PC-9 (cell line): ENCODE data around the gene AKR1B15. TPM values are rescaled to one million over a fixed set of nuclear protein-coding genes. Genes with fewer than 3 reads are reported as not detected.
A peak's percentile ranks its signal among the peaks of the same experiment; 100 is the strongest.

Source experiments
- BruUV-seq: library from RNA; stranded (reverse); fragments of 400-500 nt; replicated peaks from 2 replicates; lab custom pipeline; 2021; lab: Mats Ljungman, UMichigan
- CTCF ChIA-PET: fragments of 300-600 bp; sonication (Branson Sonifier 250); formaldehyde crosslinking; loops from one replicate; lab custom pipeline; 2022; ENCODE audit warnings: antibody characterized with exemption; lab: Charles Lee
- POLR2A ChIA-PET: fragments of 300-600 bp; sonication (Branson Sonifier 250); formaldehyde crosslinking; loops from one replicate; lab custom pipeline; 2022; ENCODE audit warnings: antibody characterized with exemption; ENCODE audit not compliant: unreplicated experiment; lab: Charles Lee
- DNase-seq, 2 experiments: peaks; one replicate each; pipeline versions ENCODE4 v3.0.0 to v3.0.0-alpha.2; 2015 to 2022; ENCODE audit warnings: mixed read lengths in 1 of 2
- H2AFZ ChIP-seq: fragments of 200-600 bp; sonication (generic); 2 replicates; pipeline ENCODE4 v1.8.1; 2017; ENCODE audit warnings: antibody characterized with exemption
- H3F3A ChIP-seq: fragments of 200-600 bp; sonication (generic); 2 replicates; pipeline ENCODE4 v1.8.1; 2017; ENCODE audit warnings: antibody characterized with exemption, mild to moderate bottlenecking, low read depth; ENCODE audit not compliant: insufficient read depth
- H3K27ac ChIP-seq: fragments of 200-600 bp; sonication (generic); 2 replicates; pipeline ENCODE4 v1.6.1; 2016; ENCODE audit warnings: mixed run types
- H3K27me3 ChIP-seq: fragments of 200-600 bp; sonication (generic); 2 replicates; pipeline ENCODE4 v1.6.1; 2016; ENCODE audit warnings: low read depth, mixed run types; ENCODE audit not compliant: insufficient read depth
- H3K36me3 ChIP-seq: fragments of 200-600 bp; sonication (generic); 2 replicates; pipeline ENCODE4 v1.6.1; 2016; ENCODE audit warnings: low read depth, mixed run types
- H3K4me1 ChIP-seq: fragments of 200-600 bp; sonication (generic); replicated peaks from 2 replicates; pipeline ENCODE4 v1.6.1; 2016; ENCODE audit warnings: mixed run types; ENCODE audit not compliant: insufficient read depth
- H3K4me2 ChIP-seq: fragments of 200-600 bp; sonication (generic); 2 replicates; pipeline ENCODE4 v1.6.1; 2017; ENCODE audit warnings: mixed run types
- H3K4me3 ChIP-seq: fragments of 200-600 bp; sonication (generic); 2 replicates; pipeline ENCODE4 v1.6.1; 2016; ENCODE audit warnings: mixed run types
- H3K79me2 ChIP-seq: fragments of 200-600 bp; sonication (generic); 2 replicates; pipeline ENCODE4 v1.6.1; 2017; ENCODE audit warnings: low read depth, mixed run types
- H3K9me2 ChIP-seq: fragments of 200-600 bp; sonication (generic); 2 replicates; pipeline ENCODE4 v1.8.1; 2017; ENCODE audit warnings: mild to moderate bottlenecking; ENCODE audit not compliant: insufficient read depth
- H3K9me3 ChIP-seq: fragments of 200-600 bp; sonication (generic); 2 replicates; pipeline ENCODE4 v1.8.1; 2016; ENCODE audit warnings: low read depth; ENCODE audit not compliant: insufficient read depth
- H4K20me1 ChIP-seq: fragments of 200-600 bp; sonication (generic); 2 replicates; pipeline ENCODE4 v1.8.1; 2017; ENCODE audit not compliant: insufficient read depth
- EZH2 ChIP-seq: fragments of 200-600 bp; sonication (generic); IDR thresholded peaks from 2 replicates; pipeline ENCODE4 v1.8.0; 2017; ENCODE audit warnings: antibody characterized with exemption, low read depth
- intact Hi-C: fragments of 100-400 bp; cut with micrococcal nuclease; formaldehyde crosslinking; loops from one replicate; pipeline ENCODE4 v1.10.0; 2022; ENCODE audit not compliant: unreplicated experiment
- total RNA-seq: library from RNA; stranded (reverse); gene quantifications from 2 replicates; pipeline ENCODE4 v1.2.3, GENCODE V29; 2021
- TF ChIP-seq, protein P1 (sequence below): fragments of 200-600 bp; sonication (generic); conservative IDR thresholded peaks from 2 replicates; pipeline ENCODE4 v1.6.1; 2017; ENCODE audit warnings: mixed run types, antibody characterized with exemption, mild to moderate bottlenecking, moderate library complexity

Gene AKR1B15
- total RNA-seq, 1 experiment from 2014 or later: 3.4 TPM

DNA sequence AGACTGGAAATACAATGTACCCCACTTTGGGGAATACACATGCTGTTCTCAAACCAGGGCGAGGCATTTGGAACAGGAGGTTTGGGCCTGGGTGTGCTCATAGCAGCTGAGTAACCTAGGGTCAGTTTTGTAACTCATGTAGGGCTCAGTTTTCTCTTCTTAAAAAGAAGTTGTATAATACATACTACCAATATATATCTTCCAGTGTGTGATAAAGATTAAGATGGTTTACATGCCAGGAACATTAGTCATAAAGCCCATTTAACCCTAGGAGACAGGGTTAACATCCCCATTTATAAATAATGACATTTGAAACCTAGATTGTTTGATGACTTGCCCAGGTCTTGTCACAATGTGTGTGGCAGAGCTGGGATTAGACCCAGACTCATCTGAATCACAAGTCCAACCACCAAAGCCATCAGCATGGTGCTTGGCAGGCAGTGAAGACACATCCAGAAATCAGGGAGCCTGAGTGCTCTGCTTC, 15.6 kb upstream of the AKR1B15 start:
- Histone ChIP-seq H3K79me2 (peaks cover 75% of the 10 kb centered on the region), H3K9me2 (no peaks in the 10 kb centered on the region), H3K27ac (peak overlapping the region; percentile 96), H4K20me1 (peaks cover 33% of the 10 kb centered on the region; the same call in 1 of the 2 replicates), H2AFZ (no peak overlapping the region), H3K4me2 (peak overlapping the region; percentile 99), H3K9me3 (no peaks in the 10 kb centered on the region), H3K36me3 (peaks cover 91% of the 10 kb centered on the region), H3K4me1 (peaks cover 56% of the 10 kb centered on the region), H3K27me3 (no peaks in the 10 kb centered on the region), H3K4me3 (peak overlapping the region; percentile 87), H3F3A (peaks cover 100% of the 10 kb centered on the region)
- TF ChIP-seq, protein P1, sequence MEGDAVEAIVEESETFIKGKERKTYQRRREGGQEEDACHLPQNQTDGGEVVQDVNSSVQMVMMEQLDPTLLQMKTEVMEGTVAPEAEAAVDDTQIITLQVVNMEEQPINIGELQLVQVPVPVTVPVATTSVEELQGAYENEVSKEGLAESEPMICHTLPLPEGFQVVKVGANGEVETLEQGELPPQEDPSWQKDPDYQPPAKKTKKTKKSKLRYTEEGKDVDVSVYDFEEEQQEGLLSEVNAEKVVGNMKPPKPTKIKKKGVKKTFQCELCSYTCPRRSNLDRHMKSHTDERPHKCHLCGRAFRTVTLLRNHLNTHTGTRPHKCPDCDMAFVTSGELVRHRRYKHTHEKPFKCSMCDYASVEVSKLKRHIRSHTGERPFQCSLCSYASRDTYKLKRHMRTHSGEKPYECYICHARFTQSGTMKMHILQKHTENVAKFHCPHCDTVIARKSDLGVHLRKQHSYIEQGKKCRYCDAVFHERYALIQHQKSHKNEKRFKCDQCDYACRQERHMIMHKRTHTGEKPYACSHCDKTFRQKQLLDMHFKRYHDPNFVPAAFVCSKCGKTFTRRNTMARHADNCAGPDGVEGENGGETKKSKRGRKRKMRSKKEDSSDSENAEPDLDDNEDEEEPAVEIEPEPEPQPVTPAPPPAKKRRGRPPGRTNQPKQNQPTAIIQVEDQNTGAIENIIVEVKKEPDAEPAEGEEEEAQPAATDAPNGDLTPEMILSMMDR: no peak
- TF ChIP-seq EZH2: no peak
- POLR2A ChIA-PET: interaction anchor here (0.6 to 0.7 kb wide), 2 partner anchors 9 to 21 kb away, joined by 3 to 5 read pairs; no protein-coding TSS in a partner anchor
- CTCF ChIA-PET: no interaction called here
- no TSS peak for BruUV-seq
- DNase-seq: peak; percentile 44 to 95
- intact Hi-C loops: loop anchor here (2.0 to 5.0 kb wide), 3 partner anchors 31 to 74 kb away; no protein-coding TSS in a partner anchor

GRCh38 chr7:134534633-134535032, 14.3 kb upstream of the AKR1B15 start:
- peaks cover 100% of the 10 kb centered on the region for H3F3A ChIP-seq
- no TSS peak for BruUV-seq
- H3K9me3 ChIP-seq: no peaks in the 10 kb centered on the region
- peak overlapping the region; percentile 99; the same call in 1 of the 2 replicates for H3K4me2 ChIP-seq
- peaks cover 62% of the 10 kb centered on the region for H3K79me2 ChIP-seq
- DNase-seq: no peak
- peaks cover 89% of the 10 kb centered on the region for H3K36me3 ChIP-seq
- TF ChIP-seq, protein P1: no peak
- TF ChIP-seq EZH2: no peak
- no peak overlapping the region for H2AFZ ChIP-seq
- POLR2A ChIA-PET: interaction anchor here (0.7 kb wide), 1 partner anchor 25 kb away, joined by 5 read pairs; no protein-coding TSS in a partner anchor
- H3K9me2 ChIP-seq: no peaks in the 10 kb centered on the region
- CTCF ChIA-PET: no interaction called here
- H3K4me3 ChIP-seq: no peak overlapping the region
- H3K27ac ChIP-seq: peak overlapping the region; percentile 96
- intact Hi-C loops: loop anchor here (5.0 kb wide), 1 partner anchor 73 kb away; no protein-coding TSS in a partner anchor
- H3K4me1 ChIP-seq: peaks cover 56% of the 10 kb centered on the region
- no peaks in the 10 kb centered on the region for H3K27me3 ChIP-seq
- peaks cover 20% of the 10 kb centered on the region; the same call in 1 of the 2 replicates for H4K20me1 ChIP-seq

GRCh38 chr7:134535272-134535918, 13.5 kb upstream of the AKR1B15 start:
- peaks cover 100% of the 10 kb centered on the region for H3F3A ChIP-seq
- H4K20me1 ChIP-seq: peaks cover 12% of the 10 kb centered on the region; the same call in 1 of the 2 replicates
- DNase-seq: no peak
- H2AFZ ChIP-seq: no peak overlapping the region
- no peak for TF ChIP-seq EZH2
- TF ChIP-seq, protein P1: no peak
- no peak overlapping the region for H3K4me3 ChIP-seq
- no peaks in the 10 kb centered on the region for H3K9me3 ChIP-seq
- no TSS peak for BruUV-seq
- CTCF ChIA-PET: interaction anchor here (0.6 to 1.0 kb wide), 2 partner anchors 103 kb away, joined by 3 to 5 read pairs; no protein-coding TSS in a partner anchor
- peaks cover 54% of the 10 kb centered on the region for H3K79me2 ChIP-seq
- POLR2A ChIA-PET: interaction anchor here (0.7 kb wide), 1 partner anchor 26 kb away, joined by 5 read pairs; no protein-coding TSS in a partner anchor
- H3K4me1 ChIP-seq: peaks cover 51% of the 10 kb centered on the region
- H3K36me3 ChIP-seq: peaks cover 89% of the 10 kb centered on the region
- peak overlapping the region; percentile 96 for H3K27ac ChIP-seq
- H3K27me3 ChIP-seq: no peaks in the 10 kb centered on the region
- no peak overlapping the region for H3K4me2 ChIP-seq
- intact Hi-C loops: no loop called here
- no peaks in the 10 kb centered on the region for H3K9me2 ChIP-seq
